Measurements from ENCODE around the gene ING2. TPM values are rescaled to one million over a fixed set of nuclear protein-coding genes. Genes with fewer than 3 reads are reported as not detected.

Gene ING2
- total and polyA plus RNA-seq, 12 donors = 18.9 to 119 (median 43.6) TPM

DNA sequence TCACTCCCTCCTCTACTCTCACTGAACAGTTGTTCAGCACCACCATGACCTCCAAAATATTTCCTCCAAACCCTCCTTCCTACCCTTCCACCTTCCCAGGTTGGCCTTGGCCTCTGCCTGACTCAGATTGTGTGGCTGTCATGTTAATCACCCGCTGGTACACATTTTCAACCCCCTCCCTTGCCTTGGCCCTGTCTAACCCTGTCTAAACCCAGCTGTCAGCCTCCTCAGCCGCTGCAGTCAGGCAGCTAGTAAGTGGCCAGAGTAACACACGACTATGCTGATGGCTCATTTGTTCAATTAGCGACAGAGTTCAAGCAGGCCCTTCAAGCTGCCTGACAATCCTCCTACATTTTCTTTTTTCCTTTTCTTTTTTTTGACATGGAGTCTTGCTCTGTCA, 18.0 kb downstream of the ING2 start:
- H3K9me3 ChIP-seq (replicated peaks in 1 of 3) = no peaks in the 10 kb centered on the region
- intact Hi-C loops (cut with DNase I) = no loop called here
- H3K36me3 ChIP-seq (replicated peaks in 1 of 2) = no peaks in the 10 kb centered on the region
- WGBS, 4 donors = 21 to 43% (median 36%) methylated on average over 4 of the region's 4 CpGs
- no peak for TF ChIP-seq POLR2A (IDR thresholded peaks at IDR 0.05)
- TF ChIP-seq, protein P1, sequence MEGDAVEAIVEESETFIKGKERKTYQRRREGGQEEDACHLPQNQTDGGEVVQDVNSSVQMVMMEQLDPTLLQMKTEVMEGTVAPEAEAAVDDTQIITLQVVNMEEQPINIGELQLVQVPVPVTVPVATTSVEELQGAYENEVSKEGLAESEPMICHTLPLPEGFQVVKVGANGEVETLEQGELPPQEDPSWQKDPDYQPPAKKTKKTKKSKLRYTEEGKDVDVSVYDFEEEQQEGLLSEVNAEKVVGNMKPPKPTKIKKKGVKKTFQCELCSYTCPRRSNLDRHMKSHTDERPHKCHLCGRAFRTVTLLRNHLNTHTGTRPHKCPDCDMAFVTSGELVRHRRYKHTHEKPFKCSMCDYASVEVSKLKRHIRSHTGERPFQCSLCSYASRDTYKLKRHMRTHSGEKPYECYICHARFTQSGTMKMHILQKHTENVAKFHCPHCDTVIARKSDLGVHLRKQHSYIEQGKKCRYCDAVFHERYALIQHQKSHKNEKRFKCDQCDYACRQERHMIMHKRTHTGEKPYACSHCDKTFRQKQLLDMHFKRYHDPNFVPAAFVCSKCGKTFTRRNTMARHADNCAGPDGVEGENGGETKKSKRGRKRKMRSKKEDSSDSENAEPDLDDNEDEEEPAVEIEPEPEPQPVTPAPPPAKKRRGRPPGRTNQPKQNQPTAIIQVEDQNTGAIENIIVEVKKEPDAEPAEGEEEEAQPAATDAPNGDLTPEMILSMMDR (IDR thresholded peaks at IDR 0.05) = no peak
- peak overlapping the region in 4 of 5 donors; percentile 40 to 69 (median 62) for H3K27ac ChIP-seq
- DNase-seq = peak; percentile 42 to 75 (median 71)
- no peak overlapping the region for H3K4me3 ChIP-seq
- H3K27me3 ChIP-seq = no peaks in the 10 kb centered on the region
- peaks cover 0 to 5% of the 10 kb centered on the region in 2 donors for H3K4me1 ChIP-seq (replicated peaks in 1 of 2)

DNA sequence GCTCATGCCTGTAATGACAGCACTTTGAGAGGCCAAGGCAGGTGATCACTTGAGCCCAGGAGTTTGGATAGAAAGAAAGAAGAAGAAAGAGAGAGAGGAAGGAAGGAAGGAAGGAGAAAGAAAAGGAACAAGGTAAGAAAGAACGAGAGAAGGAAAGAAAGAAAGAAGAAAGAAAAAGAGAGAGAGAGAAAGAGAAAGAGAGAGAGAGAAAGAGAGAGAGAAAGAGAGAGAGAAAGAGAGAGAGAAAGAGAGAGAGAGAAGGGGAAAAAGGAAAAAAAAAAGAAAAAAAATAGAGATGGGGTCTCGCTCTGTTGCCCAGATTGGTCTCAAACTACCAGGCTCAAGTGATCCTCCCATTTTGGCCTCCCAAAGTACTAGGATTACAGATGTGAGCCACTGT, 22.5 kb downstream of the ING2 start:
- Histone ChIP-seq H3K36me3 (replicated peaks in 1 of 2) (no peaks in the 10 kb centered on the region), H3K27ac (no peak overlapping the region), H3K4me1 (replicated peaks in 1 of 2) (peaks cover 0 to 10% of the 10 kb centered on the region in 2 donors), H3K4me3 (no peak overlapping the region), H3K9me3 (replicated peaks in 1 of 3) (no peaks in the 10 kb centered on the region), H3K27me3 (no peaks in the 10 kb centered on the region)
- no peak for TF ChIP-seq POLR2A (IDR thresholded peaks at IDR 0.05)
- TF ChIP-seq, protein P1 (IDR thresholded peaks at IDR 0.05) = no peak
- 50 to 72% (median 54%) methylated on average over 2 of the region's 2 CpGs for WGBS, 4 donors
- DNase-seq = no peak
- intact Hi-C loops (cut with DNase I) = no loop called here

DNA sequence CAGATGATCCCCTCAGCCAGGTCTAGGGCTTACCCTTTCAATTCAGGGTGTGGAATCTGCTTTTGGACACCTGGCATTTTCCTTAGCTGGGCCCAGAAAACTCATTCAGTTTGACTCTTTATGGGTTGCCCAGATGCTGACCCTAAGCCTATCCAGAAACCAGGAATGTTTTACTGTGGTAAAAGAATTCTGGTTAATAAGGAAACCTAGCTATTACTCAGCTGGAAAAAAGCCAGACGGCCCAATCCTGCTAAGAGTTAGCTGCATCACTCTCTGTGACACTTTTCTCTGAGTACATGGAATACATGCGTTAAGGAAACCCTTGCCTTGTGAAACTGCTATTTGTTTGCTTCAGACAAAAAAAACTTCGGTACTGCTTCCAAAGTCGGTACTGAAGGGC, 28.0 kb downstream of the ING2 start:
- H3K27ac ChIP-seq = no peak overlapping the region

DNA sequence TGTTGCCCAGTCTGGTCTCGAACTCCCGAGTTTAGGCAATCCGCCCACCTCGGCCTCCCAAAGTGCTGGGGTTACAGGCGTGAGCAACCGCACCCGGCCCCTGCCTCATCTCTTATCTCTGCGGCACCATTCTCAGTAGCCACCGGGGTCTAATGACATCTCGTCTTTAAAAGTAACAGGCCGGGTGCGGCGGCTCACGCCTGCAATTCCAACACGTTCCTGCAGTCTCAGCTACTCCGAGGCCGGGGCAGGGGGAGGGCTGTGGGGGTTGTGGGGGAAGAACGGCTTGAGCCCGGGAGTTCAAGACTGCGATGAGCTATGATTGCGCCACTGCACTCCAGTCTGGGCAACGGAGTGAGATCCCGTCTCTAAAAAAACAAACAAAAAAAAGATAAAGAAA, 28.8 kb downstream of the ING2 start:
- peaks cover 0 to under 1% of the 10 kb centered on the region in 2 donors for H3K4me1 ChIP-seq (replicated peaks in 1 of 2)
- 60 to 82% (median 76%) methylated on average over 23 of the region's 23 CpGs for whole genome bisulfite sequencing, 4 donors
- no peak overlapping the region for H3K27ac ChIP-seq
- H3K36me3 ChIP-seq (replicated peaks in 1 of 2) = no peaks in the 10 kb centered on the region
- no peak overlapping the region for H3K4me3 ChIP-seq
- intact Hi-C loops (cut with DNase I) = no loop called here
- TF ChIP-seq, protein P1 (IDR thresholded peaks at IDR 0.05) = no peak
- TF ChIP-seq POLR2A (IDR thresholded peaks at IDR 0.05) = no peak
- no peaks in the 10 kb centered on the region for H3K9me3 ChIP-seq (replicated peaks in 1 of 3)
- DNase-seq = no peak
- H3K27me3 ChIP-seq = no peaks in the 10 kb centered on the region

More for the DNA sequence above, 28.0 kb downstream of the ING2 start:
- DNase-seq = no peak
- H3K4me3 ChIP-seq = no peak overlapping the region
- H3K36me3 ChIP-seq (replicated peaks in 1 of 2) = no peaks in the 10 kb centered on the region
- WGBS, 4 donors = 71 to 84% (median 78%) methylated on average over 4 of the region's 4 CpGs
- intact Hi-C loops (cut with DNase I) = no loop called here
- no peaks in the 10 kb centered on the region for H3K9me3 ChIP-seq (replicated peaks in 1 of 3)
- no peaks in the 10 kb centered on the region for H3K27me3 ChIP-seq
- peaks cover 0 to 5% of the 10 kb centered on the region in 2 donors for H3K4me1 ChIP-seq (replicated peaks in 1 of 2)
- TF ChIP-seq, protein P1 (IDR thresholded peaks at IDR 0.05) = no peak
- no peak for TF ChIP-seq POLR2A (IDR thresholded peaks at IDR 0.05)
